T-helper 1 cell (primary cell): ENCODE results near the gene CFAP20DC.
"Not testable (repeated sequence)": the region's sequence is repeated elsewhere in the genome, so short reads cannot be mapped to it uniquely, and the experiment has no call there.

Experiments used
- DNase-seq, 5 donors: peaks; one replicate each; pipeline ENCODE4 v3.0.0-alpha.2; 2012 to 2020

Gene CFAP20DC

DNA sequence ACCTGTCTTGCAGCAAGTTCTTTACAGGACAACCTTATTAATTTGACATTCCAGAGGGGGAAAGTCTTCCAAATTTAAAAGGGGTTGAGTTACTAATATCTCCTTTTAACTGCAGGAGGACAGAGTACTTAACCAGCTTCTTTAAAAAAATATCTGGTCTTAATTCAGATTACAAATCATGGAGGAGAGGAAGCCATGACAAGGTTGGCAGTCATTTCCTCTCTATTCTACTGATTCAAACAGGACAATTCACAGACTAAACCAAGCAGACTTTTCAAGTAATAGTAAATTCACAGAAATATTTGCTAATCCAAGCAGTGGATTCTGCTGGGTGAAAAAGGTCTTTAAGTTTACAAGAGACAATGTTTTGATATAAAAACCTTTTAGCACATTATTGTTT is 185.3 kb downstream of the CFAP20DC start:
- no peak for DNase-seq

DNA sequence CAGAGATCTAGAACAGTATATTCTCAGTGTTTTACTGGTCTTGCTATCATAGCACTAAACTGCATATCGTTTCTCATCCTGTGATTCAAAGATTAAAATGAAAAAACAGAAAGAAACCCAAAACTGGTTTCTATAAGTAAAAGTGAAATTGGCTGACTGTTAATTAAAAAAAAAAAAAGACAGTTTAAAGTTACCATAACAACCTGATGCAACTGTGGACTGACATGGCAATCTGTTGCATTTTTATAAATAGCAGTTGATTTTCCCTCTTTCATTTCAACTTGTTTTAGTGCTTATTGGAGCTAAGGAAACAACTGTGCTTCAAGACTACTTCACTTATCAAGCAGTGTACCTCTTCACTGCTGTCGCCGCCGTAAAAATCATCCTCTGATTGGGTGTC is 186.6 kb downstream of the CFAP20DC start:
- DNase-seq: no peak

DNA sequence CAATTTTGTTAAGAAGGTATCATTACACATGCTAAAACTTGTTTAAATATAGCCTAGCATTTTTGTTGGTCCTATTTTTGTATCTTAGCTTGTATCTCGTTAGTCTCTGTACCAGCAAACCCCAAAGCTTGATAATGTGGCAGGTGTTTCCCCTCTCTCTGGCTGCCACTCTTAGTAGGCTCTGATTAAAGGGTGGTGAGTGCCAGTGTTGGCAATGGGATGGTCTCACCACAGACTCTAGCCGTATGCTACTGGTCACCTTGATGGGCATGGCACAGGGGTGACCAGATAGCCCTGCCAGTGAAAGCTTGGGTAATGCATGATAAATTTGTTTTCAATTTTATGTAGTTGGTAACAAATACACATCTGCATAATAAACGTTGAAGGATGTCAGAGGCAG is 188.3 kb downstream of the CFAP20DC start:
- DNase-seq: no peak

DNA sequence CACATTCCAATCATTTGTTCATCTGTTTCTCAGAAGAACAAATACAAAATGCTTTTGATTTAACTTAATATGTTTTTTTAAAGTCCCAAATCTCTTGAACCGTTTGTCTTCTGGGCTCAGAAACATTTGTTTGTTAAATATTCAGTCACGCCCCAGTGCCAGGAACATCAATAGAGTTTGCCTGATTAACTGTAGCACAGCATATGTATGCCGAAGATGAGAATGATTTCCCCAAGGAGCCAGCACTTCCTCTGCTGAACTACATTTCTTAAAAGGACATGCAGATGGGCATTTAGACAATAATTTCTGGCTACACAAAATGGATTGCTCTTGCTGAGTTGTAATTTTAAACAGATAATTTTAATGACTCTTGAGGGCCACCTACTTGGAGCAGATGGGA is 191.7 kb downstream of the CFAP20DC start:
- DNase-seq: no peak

DNA sequence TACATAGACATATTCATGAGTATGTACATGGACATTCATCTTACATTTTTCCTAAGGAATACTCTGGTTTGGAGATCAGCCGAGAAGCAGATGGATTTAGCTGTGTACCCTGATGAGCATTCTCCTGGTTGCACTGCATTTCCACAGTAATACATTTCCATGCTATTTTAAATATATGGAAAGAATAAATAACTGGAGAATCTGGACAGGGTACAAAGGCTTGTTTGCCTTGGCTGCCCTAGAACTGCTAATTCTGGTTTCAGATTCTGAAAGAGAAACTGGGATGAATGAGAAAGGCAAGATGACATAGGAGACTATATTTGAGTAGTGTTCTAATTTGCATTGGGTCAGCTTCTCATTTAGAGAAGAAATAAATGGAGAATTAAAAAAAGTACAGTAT is 192.4 kb downstream of the CFAP20DC start:
- DNase-seq: no peak

DNA sequence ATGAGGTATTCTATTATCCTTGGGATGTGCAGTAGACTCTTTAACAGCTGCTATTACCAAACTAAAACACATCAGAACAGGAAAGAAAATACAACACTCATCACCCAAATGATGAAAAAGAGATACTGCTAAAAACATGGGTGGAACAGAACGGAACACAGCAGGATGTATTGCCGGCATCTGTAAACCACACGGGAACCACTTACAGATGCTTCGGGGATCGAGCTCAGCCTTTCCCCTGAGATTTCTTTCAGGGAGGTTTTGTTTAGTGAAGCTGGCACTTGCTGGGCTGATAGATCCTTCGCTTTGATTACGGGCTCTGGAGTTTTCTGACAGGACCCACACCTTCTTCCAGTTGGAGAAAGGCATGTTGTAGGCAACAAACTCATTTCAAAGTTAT is 201.0 kb downstream of the CFAP20DC start:
- DNase-seq: no peak

DNA sequence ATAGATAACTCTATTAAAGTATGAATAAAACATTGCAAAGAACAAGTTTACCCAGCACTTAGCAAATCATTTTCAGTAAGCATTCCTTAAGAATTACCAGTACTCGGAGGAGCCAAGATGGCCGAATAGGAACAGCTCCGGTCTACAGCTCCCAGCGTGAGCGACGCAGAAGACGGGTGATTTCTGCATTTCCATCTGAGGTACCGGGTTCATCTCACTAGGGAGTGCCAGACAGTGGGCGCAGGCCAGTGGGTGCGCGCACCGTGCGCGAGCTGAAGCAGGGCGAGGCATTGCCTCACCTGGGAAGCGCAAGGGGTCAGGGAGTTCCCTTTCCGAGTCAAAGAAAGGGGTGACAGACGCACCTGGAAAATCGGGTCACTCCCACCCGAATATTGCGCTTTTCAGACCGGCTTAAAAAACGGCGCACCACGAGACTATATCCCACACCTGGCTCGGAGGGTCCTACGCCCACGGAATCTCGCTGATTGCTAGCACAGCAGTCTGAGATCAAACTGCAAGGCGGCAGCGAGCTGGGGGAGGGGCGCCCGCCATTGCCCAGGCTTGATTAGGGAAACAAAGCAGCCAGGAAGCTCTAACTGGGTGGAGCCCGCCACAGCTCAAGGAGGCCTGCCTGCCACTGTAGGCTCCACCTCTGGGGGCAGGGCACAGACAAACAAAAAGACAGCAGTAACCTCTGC is 207.6 kb downstream of the CFAP20DC start:
- DNase-seq: not testable (repeated sequence)

DNA sequence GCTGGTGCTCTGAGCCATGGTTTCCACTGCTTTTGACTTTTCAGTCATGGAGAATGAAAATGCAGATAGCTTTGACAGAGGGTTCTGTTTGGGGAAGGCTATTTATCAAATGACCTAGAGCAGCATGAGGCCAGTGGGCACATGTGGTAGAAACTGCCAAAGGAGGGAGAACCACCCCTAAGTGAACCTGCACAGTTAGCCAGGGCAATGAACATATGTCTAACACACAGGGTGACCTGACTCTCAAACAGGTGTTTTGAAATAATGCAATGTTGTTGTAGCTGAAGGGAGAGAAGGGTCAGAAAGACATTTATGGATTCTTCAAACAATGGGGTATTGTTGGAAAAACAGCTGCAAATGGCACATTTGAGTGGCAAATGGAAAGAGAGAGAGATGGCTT is 208.9 kb downstream of the CFAP20DC start:
- DNase-seq: no peak

DNA sequence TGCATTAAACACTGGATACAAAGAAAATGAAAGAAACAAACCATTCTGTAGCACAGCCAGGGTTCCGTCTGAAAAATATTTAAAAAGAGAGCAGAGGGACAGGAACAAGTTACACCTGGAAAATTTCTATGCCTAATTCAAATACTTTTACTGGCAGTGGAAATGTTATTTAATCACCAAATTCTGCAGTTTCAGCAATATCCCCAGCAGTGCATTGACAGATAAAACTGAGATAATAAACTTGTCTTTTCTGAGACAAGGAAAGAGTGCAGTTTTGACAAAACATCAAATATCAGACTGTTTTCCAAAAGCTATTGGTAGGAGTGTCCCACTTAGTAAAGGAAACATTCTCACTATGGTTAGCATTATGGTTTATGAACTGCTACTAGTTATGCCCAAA is 209.9 kb downstream of the CFAP20DC start:
- no peak for DNase-seq

DNA sequence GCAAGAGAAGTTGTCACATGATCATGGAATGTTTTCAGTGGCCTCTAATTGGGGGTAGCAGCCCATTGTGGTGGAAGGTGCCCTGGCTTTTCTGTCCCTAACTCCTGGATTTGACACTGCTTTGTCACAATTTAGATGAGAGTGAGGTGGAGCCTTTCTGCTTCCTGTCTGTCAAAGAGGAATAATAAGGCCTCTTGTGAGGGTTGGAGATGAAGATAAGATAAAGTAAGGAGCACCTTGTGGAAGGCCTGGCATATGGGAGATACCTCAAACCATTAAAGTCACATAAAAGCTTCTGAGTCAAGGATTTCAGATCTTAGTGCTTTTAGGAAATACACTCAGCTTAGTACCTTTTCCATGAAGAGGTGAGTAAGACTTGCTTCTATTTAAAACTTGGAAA is 210.6 kb downstream of the CFAP20DC start:
- no peak for DNase-seq

DNA sequence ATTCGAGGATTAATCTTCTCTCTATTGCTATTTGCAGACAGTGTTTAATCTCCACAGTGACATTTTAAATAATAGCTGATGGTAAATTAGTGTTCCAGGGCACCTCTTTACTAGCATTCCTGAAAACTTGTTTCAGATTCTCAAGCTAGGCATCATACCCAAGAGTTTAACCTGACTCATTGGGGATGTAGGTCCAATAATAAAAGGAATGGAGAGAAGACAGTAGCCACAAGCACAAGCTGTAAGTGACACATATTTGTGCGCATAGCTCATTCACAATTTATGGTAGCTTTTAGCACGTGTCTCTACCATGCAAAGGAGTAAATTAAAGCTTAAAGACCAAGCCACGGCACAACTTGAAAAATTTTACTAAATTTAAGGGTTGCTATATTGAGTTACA is 212.0 kb downstream of the CFAP20DC start:
- no peak for DNase-seq

DNA sequence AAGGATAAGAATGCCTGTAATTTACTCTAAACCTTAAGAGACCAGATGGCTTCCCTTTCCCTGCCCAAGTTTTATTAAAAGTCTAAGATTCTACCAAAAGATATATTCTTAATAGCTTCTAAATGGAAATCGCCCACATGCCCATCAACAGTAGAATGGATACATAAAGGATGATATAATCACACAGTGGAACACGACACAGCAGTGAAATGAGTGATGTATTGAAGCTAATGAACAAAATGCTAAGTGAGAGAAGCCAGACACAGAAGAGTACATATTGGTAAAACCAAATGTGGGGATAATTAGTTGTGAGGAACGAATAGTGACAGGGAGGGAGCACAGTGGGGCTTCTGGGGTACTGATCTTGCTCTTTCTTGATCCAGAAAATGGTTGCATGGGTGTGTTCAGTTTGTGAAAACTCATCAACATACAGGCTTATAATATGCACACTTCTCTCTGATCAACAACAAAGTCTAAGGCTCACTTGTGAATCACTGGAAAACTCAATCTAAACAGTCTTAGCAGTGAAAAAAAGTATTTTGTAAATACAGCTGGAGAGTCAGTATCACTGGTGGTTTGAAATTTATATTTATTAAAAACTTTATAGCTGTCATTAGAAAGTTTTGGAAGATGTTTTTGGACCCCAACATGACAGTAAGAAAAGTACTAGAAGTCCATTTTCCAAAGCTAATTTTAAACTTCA is 212.5 kb downstream of the CFAP20DC start:
- DNase-seq: no peak

DNA sequence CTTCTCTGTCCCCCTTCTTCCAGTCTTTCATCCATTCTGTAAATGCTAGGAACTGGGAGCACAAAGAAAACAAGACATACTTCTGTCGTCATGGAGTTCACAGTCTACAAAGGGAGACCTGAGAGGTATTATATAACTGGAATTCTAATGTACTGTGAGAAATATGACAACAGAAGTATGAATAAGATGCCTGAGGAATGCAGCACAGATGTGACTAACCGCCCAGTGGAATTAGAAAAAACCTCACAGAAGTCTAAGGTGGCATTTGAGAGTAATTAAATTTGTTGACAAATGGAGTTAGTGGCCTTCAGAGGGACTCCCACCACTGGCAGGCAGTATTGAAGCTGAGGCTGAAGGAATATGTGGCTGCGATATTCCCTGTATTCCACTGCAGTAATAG is 214.7 kb downstream of the CFAP20DC start:
- DNase-seq: no peak

DNA sequence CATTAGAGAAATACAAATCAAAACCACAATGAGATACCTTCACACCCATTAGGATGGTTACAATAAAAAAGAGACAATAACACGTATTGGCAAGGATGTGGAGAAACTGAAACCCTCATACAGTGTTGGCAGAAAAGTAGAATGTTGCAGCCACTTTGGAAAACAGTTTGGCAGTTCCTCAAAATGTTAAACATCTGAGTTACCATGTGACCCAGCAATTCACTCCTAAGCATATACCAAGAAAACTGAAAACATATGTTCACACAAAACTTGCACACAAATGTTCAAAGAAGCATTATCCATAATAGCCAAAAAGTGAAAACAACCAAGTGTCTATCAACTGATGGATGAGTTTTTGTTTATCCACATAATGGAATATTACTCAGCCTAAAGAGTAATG is 216.3 kb downstream of the CFAP20DC start:
- DNase-seq: no peak

DNA sequence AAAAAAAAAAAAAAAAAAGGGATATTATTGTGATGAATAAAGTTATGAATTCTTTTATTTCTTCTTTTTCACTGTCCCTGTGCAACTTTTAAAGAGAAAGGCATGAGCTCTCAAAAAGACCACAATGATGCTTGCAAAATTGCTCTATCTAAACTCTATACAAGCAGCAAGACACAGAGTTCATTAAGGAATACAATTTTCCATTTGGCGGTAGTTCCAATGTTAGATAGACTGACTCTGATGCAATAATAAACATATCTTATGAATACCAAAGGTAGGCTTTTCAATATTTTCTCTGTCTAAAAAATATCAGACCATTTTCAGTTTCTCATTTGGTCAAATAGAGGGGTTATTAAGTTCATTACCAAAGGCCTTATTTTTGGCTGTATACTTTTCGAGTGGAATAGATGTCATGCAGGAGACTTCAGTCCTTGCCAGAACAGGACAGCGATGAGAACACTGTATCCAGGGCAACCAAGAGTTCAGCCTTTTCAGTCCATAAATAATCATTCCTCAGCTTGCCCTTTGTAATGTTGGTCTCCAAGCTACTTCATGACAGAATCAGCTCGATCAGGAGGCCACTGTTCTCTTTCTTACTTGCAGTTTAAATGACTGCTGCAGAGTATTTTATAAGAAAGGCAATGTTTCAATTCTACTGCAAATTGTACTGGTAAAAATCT is 220.4 kb downstream of the CFAP20DC start:
- DNase-seq: no peak

DNA sequence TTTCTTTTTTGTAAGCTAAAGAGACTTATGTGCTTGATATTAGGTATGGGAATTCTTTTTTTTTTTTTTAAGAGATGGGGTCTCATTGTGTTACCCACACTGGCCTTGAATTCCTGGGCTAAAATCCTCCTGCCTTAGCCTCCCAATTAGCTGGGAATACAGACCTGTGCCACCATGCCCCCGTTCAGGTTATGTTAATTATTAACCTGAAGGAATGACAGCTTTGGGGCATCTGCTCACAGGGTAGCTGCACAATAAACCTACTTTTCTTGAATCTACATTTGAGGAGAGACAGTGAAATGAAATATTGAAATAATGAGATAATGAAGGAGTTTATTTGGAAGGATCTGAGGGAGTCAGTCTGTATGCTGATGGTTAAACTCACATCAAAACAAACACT is 225.0 kb downstream of the CFAP20DC start:
- DNase-seq: no peak

DNA sequence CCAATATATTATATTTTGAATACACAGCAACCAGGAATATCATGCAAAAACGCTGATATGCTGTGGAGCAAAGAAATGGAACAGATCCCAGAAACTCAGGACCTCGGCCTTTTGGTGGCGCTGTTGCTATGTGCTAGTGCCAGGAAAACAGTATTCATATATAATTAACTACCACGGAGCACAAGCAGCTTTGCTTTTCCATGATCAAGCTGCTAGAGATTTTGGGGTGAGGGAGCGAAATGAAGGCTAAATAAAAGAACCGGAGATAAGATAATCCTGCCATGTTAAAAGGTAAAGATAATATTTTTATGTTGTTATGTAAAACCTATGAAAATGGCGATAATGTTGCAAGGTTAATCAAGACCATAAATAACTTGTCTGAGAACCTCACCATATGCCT is 225.5 kb downstream of the CFAP20DC start:
- DNase-seq: peak in 1 of 5 donors; percentile 21

DNA sequence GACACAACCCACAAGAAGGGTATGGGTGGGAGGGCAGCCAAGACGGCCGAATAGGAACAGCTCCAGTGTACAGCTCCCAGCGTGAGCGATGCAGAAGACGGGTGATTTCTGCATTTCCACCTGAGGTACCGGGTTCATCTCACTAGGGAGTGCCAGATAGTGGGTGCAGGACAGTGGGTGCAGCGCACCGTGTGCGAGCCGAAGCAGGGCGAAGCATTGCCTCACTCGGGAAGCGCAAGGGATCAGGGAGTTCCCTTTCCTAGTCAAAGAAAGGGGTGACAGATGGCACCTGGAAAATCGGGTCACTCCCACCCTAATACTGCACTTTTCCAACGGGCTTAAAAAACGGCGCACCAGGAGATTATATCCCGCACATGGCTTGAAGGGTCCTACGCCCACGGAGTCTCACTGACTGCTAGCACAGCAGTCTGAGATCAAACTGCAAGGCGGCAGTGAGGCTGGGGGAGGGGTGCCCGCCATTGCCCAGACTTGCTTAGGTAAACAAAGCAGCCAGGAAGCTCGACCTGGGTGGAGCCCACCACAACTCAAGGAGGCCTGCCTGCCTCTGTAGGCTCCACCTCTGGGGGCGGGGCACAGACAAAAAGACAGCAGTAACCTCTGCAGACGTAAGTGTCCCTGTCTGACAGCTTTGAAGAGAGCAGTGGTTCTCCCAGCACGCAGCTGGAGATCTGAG is 243.1 kb downstream of the CFAP20DC start:
- DNase-seq: not testable (repeated sequence)

DNA sequence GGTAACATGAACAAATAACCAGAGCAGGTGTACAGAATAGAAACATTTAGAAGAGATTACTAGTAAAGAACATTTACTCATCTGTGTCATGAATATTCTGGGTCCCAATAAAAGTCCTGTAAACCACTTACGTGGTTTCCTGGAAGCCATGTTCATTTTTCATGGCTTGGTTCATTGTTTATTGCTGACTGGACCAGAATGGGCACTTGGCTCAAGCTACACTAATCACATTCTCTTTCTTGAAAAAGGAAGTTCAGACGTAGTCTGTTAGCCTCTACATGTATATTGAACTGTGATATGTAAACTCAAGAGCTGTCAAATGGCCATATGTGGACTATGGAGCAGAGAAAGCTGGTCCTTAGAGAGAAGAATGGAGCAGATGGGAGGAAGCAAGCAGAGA is 244.9 kb downstream of the CFAP20DC start:
- no peak for DNase-seq

DNA sequence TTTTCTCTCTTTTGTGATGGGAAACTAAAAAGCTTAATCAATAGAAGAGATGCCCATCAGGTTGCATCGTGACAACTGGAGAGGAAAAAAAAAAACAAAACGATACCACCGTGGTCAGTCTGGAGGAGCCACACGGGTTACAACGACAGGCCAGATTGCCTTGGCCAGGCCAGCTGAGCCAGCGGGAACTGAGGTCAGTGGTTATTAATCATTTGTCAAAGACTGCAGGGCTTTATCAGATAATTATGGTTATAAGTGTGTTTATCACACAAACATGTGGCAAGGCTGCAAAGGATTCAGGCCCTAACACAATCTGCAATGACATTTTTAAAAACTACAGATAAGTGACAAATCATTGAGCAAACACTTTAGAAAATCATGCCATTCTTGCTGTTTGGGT is 248.3 kb downstream of the CFAP20DC start:
- no peak for DNase-seq

DNA sequence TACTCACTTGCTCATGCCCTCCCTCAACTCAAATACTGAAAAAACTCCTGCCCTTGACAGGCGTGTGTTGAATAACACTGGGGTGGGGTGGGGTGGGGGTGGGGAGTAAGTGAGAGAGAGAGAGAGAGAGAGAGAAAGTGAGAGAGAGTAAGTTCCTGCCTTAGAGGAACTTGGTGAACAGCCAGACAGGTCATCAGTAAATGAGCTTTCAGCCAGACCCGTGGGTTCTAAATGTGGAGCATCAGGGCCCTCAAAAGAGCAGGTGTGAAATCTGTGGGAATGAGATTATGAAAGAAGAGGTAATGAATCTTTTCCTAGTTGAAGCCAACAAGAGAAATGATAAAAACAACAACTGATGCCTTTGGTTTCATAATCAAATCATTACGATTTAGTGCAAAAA is 248.9 kb downstream of the CFAP20DC start:
- no peak for DNase-seq

DNA sequence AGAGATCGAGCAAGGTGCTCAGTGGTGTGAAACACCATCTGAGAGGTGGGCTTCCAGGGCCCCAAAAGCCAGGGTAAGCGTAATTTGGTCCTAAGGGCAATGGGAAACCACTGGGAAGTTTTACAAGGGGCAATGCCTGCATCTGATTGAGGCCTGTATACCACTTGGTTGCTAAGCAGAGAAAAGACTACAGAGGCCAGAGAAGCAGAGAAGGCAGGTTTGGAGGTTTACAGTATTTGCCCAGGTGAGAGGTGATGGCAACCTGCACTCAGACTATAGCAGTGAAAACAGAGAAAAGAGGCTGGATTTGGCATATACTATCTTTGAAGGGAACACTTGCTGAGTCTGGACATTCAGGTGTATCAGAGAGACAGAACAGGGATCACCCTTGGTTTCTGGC is 249.8 kb downstream of the CFAP20DC start:
- no peak for DNase-seq

DNA sequence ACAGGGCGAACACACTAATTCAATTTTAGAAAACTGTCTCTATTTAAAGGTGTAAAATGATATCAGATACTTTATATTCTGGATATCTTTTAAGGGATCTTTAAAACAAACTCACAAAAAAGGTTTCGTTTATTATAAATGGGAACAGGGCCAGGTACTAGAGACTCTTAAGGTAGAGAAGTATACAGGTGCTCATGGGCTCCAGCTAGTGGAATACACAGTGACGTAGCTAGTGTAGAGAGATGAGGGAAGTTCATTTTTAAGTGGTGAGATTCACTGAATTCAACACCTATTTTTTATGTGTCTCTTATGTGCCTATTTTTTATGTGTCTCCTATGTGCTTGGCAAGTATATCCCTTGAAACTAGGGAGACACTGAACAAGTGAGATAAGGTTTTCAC is 250.6 kb downstream of the CFAP20DC start:
- DNase-seq: no peak

DNA sequence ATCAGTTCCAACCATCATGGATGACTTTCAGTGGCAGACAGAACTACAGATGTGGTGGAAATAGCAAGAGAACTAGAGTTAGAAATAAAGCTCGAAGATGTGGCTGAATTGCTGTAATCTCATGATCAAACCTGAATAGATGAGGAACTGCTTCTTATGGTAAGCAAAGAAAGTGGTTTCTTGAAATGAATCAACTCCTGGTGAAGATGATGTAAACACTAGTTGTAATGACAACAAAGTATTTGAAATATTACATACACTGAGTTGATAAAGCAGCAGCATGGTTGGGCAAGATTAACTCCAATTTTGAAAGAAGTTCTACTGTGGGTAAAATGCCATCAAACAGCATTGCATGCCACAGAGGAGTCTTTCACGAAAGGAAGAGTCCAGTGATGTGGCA is 251.5 kb downstream of the CFAP20DC start:
- DNase-seq: peak in 1 of 5 donors; percentile 54
